Activated CD8-positive, alpha-beta memory T cell treated with anti-CD3 and anti-CD28 coated beads, Interleukin-2, amount 50 U/mL, for 24 hours (primary cell): ENCODE results near the gene PLAAT4.
"Not testable (repeated sequence)": the region's sequence is repeated elsewhere in the genome, so short reads cannot be mapped to it uniquely, and the experiment has no call there.

Source experiments
- DNase-seq: peaks from one replicate; pipeline ENCODE4 v3.0.0-alpha.2; 2020; ENCODE audit errors: extremely low read depth

The PLAAT4 gene

GRCh38 chr11:63511048-63511748, 25.4 kb upstream of the PLAAT4 start:
- no peak for DNase-seq

DNA sequence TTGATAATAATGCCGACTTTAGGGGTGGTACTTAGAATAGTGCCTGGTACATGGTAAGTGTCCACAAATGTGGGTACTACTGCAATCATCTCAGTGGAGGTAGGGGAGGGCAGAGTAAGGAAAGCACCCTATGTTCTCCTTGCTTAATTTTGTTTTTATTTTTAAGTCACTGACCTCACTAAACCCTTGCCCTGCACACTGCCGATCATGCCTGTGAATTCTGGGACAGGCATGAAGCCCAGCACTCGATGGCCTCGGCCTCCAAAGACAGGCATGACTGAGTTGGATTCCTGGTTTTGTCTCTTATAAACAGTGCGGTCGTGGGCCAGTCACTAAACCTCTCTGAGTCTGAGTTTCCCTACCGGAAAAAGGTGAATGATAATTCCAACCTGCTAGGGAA, 23.8 kb upstream of the PLAAT4 start:
- DNase-seq: no peak

GRCh38 chr11:63516109-63516508, 20.5 kb upstream of the PLAAT4 start:
- DNase-seq: no peak

- DNase-seq: no peak
Measured at GRCh38 chr11:63517156-63517555, 19.5 kb upstream of the PLAAT4 start.

DNA sequence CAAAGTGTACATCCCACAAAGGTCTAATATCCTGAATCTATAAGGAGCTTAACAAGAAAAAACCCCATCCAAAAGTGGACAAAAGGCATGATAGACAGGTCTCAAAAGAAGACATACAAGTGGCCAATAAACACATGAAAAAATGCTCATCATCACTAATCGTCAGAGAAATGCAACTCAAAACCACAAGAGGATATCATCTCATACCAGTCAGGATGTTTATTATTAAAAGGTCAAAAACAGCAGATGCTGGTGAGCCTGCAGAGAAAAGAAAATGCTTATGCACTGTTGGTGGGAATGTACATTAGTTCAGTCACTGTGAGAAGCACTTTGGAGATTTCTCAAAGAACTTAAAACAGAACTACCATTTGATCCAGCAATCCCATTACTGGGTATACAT, 18.1 kb upstream of the PLAAT4 start:
- no peak for DNase-seq

DNA sequence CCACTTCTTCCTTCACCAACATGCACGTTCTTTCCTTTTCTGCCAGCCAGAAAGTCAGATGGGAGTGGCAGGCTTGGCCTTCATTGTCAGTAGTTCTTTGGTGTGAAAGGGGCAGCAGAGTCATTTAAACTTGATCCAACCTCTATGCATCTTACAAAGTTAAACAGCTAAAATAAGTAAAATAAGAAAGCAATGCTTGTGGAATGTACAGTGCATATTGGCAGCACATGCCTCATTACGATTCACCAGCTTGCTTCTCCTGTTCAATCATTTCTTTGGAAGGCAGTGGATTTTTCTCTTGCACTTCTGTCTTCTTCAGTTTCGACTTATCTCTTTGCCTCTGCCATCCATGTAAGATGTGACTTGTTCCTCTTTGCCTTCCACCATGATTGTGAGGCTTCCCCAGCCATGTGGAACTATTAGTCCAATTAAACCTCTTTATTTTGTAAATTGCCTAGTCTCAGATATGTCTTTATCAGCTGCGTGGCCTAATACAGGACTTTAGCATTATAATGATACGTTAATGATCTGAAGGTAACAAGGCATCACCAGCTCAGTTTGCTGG, 15.9 kb upstream of the PLAAT4 start:
- DNase-seq: no peak

- DNase-seq: no peak
Measured at GRCh38 chr11:63521896-63522295, 14.7 kb upstream of the PLAAT4 start.

DNA sequence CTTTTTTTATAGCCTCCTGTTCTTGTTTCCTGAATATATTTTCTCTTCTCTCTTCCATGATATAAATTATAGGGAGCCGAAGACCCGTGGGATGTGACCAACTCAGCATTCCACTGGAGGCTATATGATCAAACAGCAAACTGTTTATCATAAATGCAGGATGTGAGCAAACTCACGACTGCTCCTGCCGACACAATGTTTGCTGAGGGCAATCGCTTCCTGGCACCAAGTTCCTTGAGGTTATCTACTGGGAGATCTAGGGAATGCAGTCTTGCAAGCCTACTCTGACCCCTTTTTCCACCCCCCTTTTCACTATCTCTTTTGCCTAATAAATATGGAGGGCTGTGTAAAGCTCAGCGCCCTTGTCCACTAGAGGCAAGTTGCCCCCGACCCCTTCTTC, 13.5 kb upstream of the PLAAT4 start:
- no peak for DNase-seq

DNA sequence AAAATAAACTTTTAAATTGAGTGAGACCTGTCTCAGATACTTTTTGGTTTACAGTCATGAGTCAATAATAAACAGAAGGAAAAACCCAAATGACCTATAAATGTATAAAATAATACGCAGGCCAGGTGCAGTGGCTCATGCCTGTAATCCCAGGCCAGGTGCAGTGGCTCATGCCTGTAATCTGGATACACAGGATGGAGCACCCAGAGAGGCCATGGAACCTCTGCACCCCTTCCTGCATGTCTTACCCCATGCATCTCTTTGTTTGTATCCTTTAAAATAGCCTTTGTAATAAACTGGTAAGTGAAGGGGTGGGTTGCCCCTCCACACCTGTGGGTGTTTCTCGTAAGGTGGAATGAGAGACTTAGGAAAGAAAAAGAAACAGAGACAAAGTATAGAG, 8.9 kb upstream of the PLAAT4 start:
- no peak for DNase-seq

GRCh38 chr11:63528156-63528555, 8.5 kb upstream of the PLAAT4 start:
- not testable (repeated sequence) for DNase-seq

GRCh38 chr11:63528729-63529278, 7.8 kb upstream of the PLAAT4 start:
- DNase-seq: not testable (repeated sequence)

DNA sequence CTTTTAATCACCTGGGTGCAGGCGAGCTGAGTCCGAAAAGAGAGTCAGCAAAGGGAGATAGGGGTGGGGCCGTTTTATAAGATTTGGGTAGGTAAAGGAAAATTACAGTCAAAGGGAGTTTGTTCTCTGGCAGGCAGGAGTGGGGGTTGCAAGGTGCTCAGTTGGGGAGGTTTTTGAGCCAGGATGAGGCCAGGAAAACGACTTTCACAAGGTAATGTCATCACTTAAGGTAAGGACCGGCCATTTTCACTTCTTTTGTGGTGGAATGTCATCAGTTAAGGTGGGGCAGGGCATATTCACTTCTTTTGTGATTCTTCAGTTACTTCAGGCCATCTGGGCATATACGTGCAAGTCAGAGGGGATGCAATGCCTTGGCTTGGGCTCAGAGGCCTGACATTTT, 7.2 kb upstream of the PLAAT4 start:
- not testable (repeated sequence) for DNase-seq

- DNase-seq: no peak
Measured at GRCh38 chr11:63530021-63530420, 6.6 kb upstream of the PLAAT4 start.

DNA sequence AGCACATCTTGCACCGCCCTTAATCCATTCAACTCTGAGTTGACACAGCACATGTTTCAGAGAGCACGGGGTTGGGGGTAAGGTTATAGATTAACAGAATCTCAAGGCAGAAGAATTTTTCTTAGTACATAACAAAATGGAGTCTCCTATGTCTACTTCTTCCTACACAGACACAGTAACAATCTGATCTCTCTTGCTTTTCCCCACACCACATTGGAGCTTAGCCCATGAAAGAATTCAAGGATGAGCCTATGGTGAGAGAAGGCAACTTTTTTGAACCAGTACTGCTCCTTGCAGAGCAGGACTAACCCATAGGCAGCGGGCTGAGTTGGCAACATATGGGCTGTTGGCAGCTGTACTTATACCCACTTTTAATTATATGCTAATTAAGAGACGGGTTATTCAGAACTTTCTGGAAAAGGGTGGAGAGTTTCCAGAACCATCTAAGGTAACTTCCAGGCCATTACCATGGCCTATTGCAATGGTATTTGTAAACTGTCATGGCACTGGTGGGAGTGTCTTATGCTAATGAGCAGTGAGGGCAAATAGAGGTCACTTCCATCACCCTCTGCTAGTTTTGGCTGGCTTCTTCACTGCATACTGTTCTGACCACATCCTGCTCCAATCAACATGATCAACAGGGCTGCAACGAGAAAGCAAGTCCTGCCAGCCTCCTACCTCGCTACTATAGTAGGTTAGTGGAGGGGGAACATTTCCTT, 5.4 kb upstream of the PLAAT4 start:
- DNase-seq: not testable (repeated sequence)

DNA sequence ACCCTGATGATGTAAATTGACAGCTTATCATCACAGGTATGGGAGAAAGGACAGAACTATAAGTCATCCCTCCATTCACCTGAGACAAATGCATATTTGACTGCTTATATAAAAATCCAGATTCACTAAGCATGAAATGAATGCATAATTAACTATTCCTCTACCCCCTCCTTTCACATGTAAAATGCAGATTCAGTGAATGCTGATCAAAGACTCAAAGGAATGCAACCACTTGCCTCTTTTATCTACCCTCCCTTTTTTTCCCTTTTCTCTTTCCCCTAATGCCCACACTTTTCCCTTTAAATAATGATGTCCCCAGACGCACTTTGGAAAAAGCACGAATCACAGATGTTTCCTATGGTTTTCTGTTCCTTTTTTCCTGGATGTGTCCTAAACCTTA, 4.5 kb upstream of the PLAAT4 start:
- DNase-seq: no peak

GRCh38 chr11:63532799-63533475, 3.7 kb upstream of the PLAAT4 start:
- DNase-seq: no peak

DNA sequence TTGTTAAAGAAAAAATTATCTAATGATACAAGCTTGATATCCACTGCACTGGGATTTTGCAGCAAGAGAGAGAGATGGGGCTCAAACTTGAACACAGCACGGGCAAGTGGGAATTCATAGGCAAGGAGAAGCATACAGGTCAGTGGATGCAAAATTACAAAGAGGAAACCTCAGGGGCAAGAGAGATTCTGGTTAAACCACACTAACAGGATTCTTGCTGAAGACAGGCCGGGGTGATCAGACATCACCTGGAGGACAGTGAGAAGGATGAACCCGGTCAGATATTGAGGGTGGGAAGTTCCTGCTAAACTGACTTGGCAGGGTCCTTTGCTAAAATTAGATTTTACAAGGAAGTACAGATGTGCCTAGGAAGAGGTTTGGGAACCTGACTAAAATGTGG, 2.5 kb upstream of the PLAAT4 start:
- DNase-seq: no peak

DNA sequence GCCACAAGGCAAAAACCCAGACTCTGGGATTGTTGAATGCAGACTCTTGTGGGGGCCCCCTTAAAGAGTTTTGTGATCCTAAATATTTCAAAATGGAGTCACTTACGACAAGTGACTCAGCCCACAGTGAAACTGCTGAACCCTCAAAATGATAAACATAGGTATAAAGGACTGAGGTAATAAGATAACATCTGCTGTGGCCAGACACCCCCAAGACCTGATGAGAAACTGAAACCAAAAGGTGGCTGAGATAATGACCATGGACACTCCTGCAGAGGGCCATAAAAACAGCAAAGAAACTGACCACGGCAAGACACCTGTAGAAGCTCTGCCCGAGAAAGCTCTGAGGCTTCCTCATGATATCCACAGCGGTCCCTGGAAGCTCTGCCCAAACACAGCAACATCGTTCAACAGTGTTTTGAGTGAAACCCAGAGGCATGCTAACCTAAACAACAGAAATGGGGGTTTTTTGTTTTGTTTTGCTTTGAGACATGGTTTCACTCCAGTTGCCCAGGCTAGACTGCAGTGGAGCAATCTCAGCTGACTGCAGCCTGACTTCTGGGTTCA, 1.6 kb upstream of the PLAAT4 start:
- DNase-seq: no peak

- DNase-seq: no peak
Measured at GRCh38 chr11:63535734-63536133, 874 bp upstream of the PLAAT4 start.

DNA sequence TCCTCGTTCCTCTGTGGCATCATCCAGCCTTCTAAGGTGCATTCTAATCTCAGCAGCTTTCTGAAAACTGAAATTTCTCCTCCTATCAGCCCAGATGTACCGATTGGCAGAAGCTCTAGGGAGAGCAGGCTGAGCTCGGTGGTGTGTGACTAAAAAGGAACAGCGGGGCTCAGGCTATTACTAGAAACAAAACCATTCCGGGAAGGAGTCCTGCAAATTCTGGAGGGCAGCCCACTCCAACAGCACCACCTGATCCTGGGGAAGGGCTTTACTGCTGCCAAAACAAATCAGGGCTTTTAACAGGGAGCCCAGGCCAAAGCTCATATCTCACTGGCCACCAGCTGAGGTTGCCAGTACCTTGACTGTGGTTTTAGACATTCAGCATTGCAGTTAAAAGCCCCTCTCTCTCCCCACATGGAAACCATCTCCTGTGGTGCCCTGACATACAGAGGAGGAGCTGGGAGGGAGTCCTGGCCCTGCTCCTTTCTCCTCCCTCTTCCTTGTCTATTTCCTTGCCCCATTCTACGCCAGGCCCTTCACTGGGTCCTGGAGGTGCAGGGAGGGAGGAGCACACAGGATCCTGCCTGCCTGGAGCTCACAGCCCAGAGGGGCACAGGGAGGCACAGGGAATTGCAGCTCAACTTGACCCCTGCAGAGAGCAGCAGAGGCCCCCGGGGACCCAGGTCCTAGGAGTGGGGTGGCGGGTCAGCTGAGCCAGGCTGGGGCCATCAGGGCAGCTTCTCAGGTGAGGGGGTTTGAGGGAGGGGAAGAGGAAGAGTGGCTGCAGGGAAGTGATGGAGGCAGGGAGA, 889 bp downstream of the PLAAT4 start:
- no peak for DNase-seq

DNA sequence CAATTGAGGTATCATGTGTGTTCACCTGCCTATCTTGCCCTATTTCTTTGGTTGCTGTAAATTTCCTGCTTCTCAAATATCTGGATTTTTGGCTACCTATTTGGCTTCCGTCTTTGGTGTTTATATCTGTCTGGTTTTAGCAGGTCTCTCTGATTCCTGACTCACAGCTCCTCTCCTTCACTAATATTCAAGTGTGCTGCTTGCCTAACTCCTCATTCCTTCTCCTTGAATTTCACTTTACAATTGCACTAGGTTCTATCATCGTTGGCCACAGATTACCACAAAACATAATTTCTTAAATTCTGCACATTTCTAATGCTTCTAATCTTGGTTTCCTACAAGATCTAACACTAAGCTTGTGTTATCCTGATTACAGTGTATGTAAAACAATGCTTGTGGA, 5.9 kb downstream of the PLAAT4 start:
- DNase-seq: not testable (repeated sequence)
